Skeletal muscle tissue (tissue), 4 donors: ENCODE measurements around the gene TENT4A. TPM values are rescaled to one million over a fixed set of nuclear protein-coding genes. Genes with fewer than 3 reads are reported as not detected.

ENCODE experiments used
- H3K27ac ChIP-seq: one replicate; pipeline ENCODE4 v1.7.0; 2013; ENCODE audit warnings: mild to moderate bottlenecking, low read depth, low read length, inconsistent platforms
- H3K27me3 ChIP-seq, 3 donors: one replicate each; pipeline ENCODE4 v1.7.0; 2013; ENCODE audit warnings: low read length in 3 of 3; ENCODE audit not compliant: control insufficient read depth in 3 of 3, insufficient read depth in 3 of 3
- H3K36me3 ChIP-seq, 3 donors: one replicate each; pipeline ENCODE4 v1.7.0; 2013; ENCODE audit warnings: low read length in 3 of 3; ENCODE audit not compliant: control insufficient read depth in 3 of 3, insufficient read depth in 3 of 3
- H3K4me1 ChIP-seq, 3 donors: one replicate each; pipeline ENCODE4 v1.7.0; 2013; ENCODE audit warnings: low read length in 3 of 3, mild to moderate bottlenecking in 3 of 3; ENCODE audit not compliant: control insufficient read depth in 3 of 3, insufficient read depth in 3 of 3
- H3K4me3 ChIP-seq, 3 donors: one replicate each; pipeline ENCODE4 v1.7.0; 2013; ENCODE audit warnings: low read length in 3 of 3
- H3K9ac ChIP-seq, 3 donors: one replicate each; pipeline ENCODE4 v1.7.0; 2013; ENCODE audit warnings: low read length in 3 of 3, mild to moderate bottlenecking in 3 of 3, moderate library complexity in 2 of 3, low read depth in 1 of 3
- H3K9me3 ChIP-seq, 3 donors: one replicate each; pipeline ENCODE4 v1.7.0; 2013; ENCODE audit warnings: low read length in 3 of 3; ENCODE audit not compliant: control insufficient read depth in 3 of 3
- total RNA-seq: library from RNA; depleted of rRNA; stranded (reverse); fragments of >200 nt; gene quantifications from one replicate; pipeline ENCODE4 v1.2.3, GENCODE V29; 2014
- donor health status: Osteomylitis.

Gene TENT4A
- total RNA-seq, 1 donor from 2014 or later: 15.1 TPM

- H3K27ac ChIP-seq: peak overlapping the region; percentile 34
- H3K36me3 ChIP-seq: peaks cover 70 to 90% (median 82%) of the 10 kb centered on the region in 3 donors
- H3K27me3 ChIP-seq: no peaks in the 10 kb centered on the region
- H3K9ac ChIP-seq: no peak overlapping the region
- H3K9me3 ChIP-seq: no peaks in the 10 kb centered on the region
- H3K4me3 ChIP-seq: no peak overlapping the region
- H3K4me1 ChIP-seq: peaks cover 0 to 9% (median 9%) of the 10 kb centered on the region in 3 donors
These were observed 40.6 kb downstream of the TENT4A start for GRCh38 chr5:6753851-6754250.

- no peak overlapping the region for H3K9ac ChIP-seq
- H3K27ac ChIP-seq: no peak overlapping the region
- no peaks in the 10 kb centered on the region for H3K27me3 ChIP-seq
- peaks cover 0 to 9% (median 9%) of the 10 kb centered on the region in 3 donors for H3K4me1 ChIP-seq
- no peak overlapping the region for H3K4me3 ChIP-seq
- H3K9me3 ChIP-seq: no peaks in the 10 kb centered on the region
- peaks cover 64 to 85% (median 74%) of the 10 kb centered on the region in 3 donors for H3K36me3 ChIP-seq
These were observed 41.5 kb downstream of the TENT4A start for GRCh38 chr5:6754766-6755165.

GRCh38 chr5:6755519-6755918 is 42.3 kb downstream of the TENT4A start:
- no peak overlapping the region for H3K4me3 ChIP-seq
- no peak overlapping the region for H3K27ac ChIP-seq
- H3K4me1 ChIP-seq: peaks cover 0 to 9% (median 9%) of the 10 kb centered on the region in 3 donors
- H3K9me3 ChIP-seq: no peaks in the 10 kb centered on the region
- H3K27me3 ChIP-seq: no peaks in the 10 kb centered on the region
- H3K9ac ChIP-seq: no peak overlapping the region
- H3K36me3 ChIP-seq: peaks cover 62 to 80% (median 74%) of the 10 kb centered on the region in 3 donors

- no peak overlapping the region for H3K9ac ChIP-seq
These were observed 42.7 kb downstream of the TENT4A start for GRCh38 chr5:6755941-6756340.

GRCh38 chr5:6757414-6757969 is 44.3 kb downstream of the TENT4A start:
- Histone ChIP-seq H3K27me3 (no peaks in the 10 kb centered on the region), H3K9me3 (no peaks in the 10 kb centered on the region), H3K4me1 (peaks cover 0 to 9% (median 9%) of the 10 kb centered on the region in 3 donors), H3K36me3 (peaks cover 44 to 61% (median 59%) of the 10 kb centered on the region in 3 donors), H3K27ac (no peak overlapping the region), H3K9ac (no peak overlapping the region), H3K4me3 (no peak overlapping the region)

More at GRCh38 chr5:6755941-6756340, 42.7 kb downstream of the TENT4A start:
- no peaks in the 10 kb centered on the region for H3K9me3 ChIP-seq
- H3K27ac ChIP-seq: no peak overlapping the region
- H3K27me3 ChIP-seq: no peaks in the 10 kb centered on the region
- H3K4me1 ChIP-seq: peaks cover 0 to 9% (median 9%) of the 10 kb centered on the region in 3 donors
- peaks cover 58 to 76% (median 73%) of the 10 kb centered on the region in 3 donors for H3K36me3 ChIP-seq
- H3K4me3 ChIP-seq: no peak overlapping the region

- Histone ChIP-seq H3K4me3 (no peak overlapping the region), H3K36me3 (peaks cover 38 to 54% (median 51%) of the 10 kb centered on the region in 3 donors), H3K9ac (no peak overlapping the region)
These were observed 45.0 kb downstream of the TENT4A start for GRCh38 chr5:6758236-6758635.

GRCh38 chr5:6758706-6759105 is 45.5 kb downstream of the TENT4A start:
- Histone ChIP-seq H3K27me3 (no peaks in the 10 kb centered on the region), H3K9me3 (no peaks in the 10 kb centered on the region), H3K27ac (no peak overlapping the region), H3K4me1 (peaks cover 0 to 4% (median 3%) of the 10 kb centered on the region in 3 donors), H3K4me3 (no peak overlapping the region), H3K36me3 (peaks cover 35 to 49% (median 46%) of the 10 kb centered on the region in 3 donors), H3K9ac (no peak overlapping the region)

More at GRCh38 chr5:6758236-6758635, 45.0 kb downstream of the TENT4A start:
- Histone ChIP-seq H3K27ac (no peak overlapping the region), H3K9me3 (no peaks in the 10 kb centered on the region), H3K4me1 (peaks cover 0 to 9% (median 8%) of the 10 kb centered on the region in 3 donors), H3K27me3 (no peaks in the 10 kb centered on the region)

- H3K9me3 ChIP-seq: no peaks in the 10 kb centered on the region
- H3K9ac ChIP-seq: no peak overlapping the region
- no peaks in the 10 kb centered on the region for H3K27me3 ChIP-seq
- H3K27ac ChIP-seq: no peak overlapping the region
- no peaks in the 10 kb centered on the region for H3K4me1 ChIP-seq
- no peak overlapping the region for H3K4me3 ChIP-seq
- H3K36me3 ChIP-seq: peaks cover 32 to 42% (median 40%) of the 10 kb centered on the region in 3 donors
These were observed 46.2 kb downstream of the TENT4A start for GRCh38 chr5:6759401-6759800.

GRCh38 chr5:6759983-6760382 is 46.8 kb downstream of the TENT4A start:
- Histone ChIP-seq H3K9me3 (no peaks in the 10 kb centered on the region), H3K36me3 (peaks cover 27 to 37% (median 35%) of the 10 kb centered on the region in 3 donors), H3K9ac (no peak overlapping the region), H3K27me3 (no peaks in the 10 kb centered on the region), H3K4me3 (no peak overlapping the region), H3K4me1 (no peaks in the 10 kb centered on the region), H3K27ac (no peak overlapping the region)

GRCh38 chr5:6760686-6761085 is 47.5 kb downstream of the TENT4A start:
- Histone ChIP-seq H3K27me3 (no peaks in the 10 kb centered on the region), H3K4me3 (no peak overlapping the region), H3K9me3 (no peaks in the 10 kb centered on the region), H3K27ac (no peak overlapping the region), H3K36me3 (peaks cover 20 to 31% (median 30%) of the 10 kb centered on the region in 3 donors), H3K9ac (no peak overlapping the region), H3K4me1 (peaks cover 3 to 4% (median 3%) of the 10 kb centered on the region in 3 donors)
